CD4-positive, alpha-beta memory T cell (primary cell): ENCODE data around the gene STXBP1. TPM values are rescaled to one million over a fixed set of nuclear protein-coding genes. Genes with fewer than 3 reads are reported as not detected.
"Not testable (repeated sequence)": the region's sequence is repeated elsewhere in the genome, so short reads cannot be mapped to it uniquely, and the experiment has no call there.

Experiments used
- CTCF ChIA-PET: fragments of 350-600 bp; sonication (Branson Sonifier 250); formaldehyde crosslinking; loops from one replicate; lab custom pipeline; 2021; ENCODE audit warnings: inconsistent platforms; ENCODE audit not compliant: partially characterized antibody; lab: Charles Lee
- POLR2A ChIA-PET: fragments of 350-600 bp; sonication (Branson Sonifier 250); formaldehyde crosslinking; loops from one replicate; lab custom pipeline; 2021; ENCODE audit not compliant: partially characterized antibody; lab: Charles Lee
- DNase-seq, 5 donors: peaks; one replicate each; pipeline versions ENCODE4 v3.0.0 to v3.0.0-alpha.2; 2020 to 2022; ENCODE audit warnings: mixed read lengths in 1 of 5
- H3K27ac ChIP-seq: one replicate; pipeline ENCODE4 v1.7.0; 2013; ENCODE audit warnings: low read depth, low read length
- H3K27me3 ChIP-seq: 2 replicates; pipeline ENCODE4 v1.7.0; 2013; ENCODE audit warnings: mild to moderate bottlenecking, low read length, moderate library complexity; ENCODE audit not compliant: insufficient read depth
- H3K36me3 ChIP-seq: 2 replicates; pipeline ENCODE4 v1.7.0; 2013; ENCODE audit warnings: mild to moderate bottlenecking, low read length, moderate library complexity; ENCODE audit not compliant: insufficient read depth
- H3K4me1 ChIP-seq: 2 replicates; pipeline ENCODE4 v1.7.0; 2013; ENCODE audit warnings: mild to moderate bottlenecking, low read length, moderate library complexity; ENCODE audit not compliant: insufficient read depth
- H3K4me3 ChIP-seq, 2 donors: one replicate each; pipeline ENCODE4 v1.7.0; 2013; ENCODE audit warnings: low read length in 2 of 2, mild to moderate bottlenecking in 1 of 2
- H3K9me3 ChIP-seq, 2 donors: one replicate each; pipeline ENCODE4 v1.7.0; 2013; ENCODE audit warnings: low read length in 2 of 2, control low read depth in 1 of 2; ENCODE audit not compliant: control insufficient read depth in 1 of 2
- H3K27ac Mint-ChIP-seq, 7 donors: one replicate each; pipeline ENCODE4 v1.8.0; 2020 to 2021; ENCODE audit warnings: mixed read lengths in 7 of 7, mild to moderate bottlenecking in 6 of 7, inconsistent platforms in 3 of 7, moderate library complexity in 3 of 7
- H3K27me3 Mint-ChIP-seq, 2 donors: one replicate each; pipeline ENCODE4 v1.8.0; 2020 to 2021; ENCODE audit warnings: mixed read lengths in 2 of 2
- H3K36me3 Mint-ChIP-seq, 2 donors: one replicate each; pipeline ENCODE4 v1.8.0; 2020 to 2021; ENCODE audit warnings: mixed read lengths in 2 of 2, inconsistent platforms in 1 of 2, mild to moderate bottlenecking in 1 of 2
- H3K4me1 Mint-ChIP-seq, 4 donors: one replicate each; pipeline ENCODE4 v1.8.0; 2020 to 2021; ENCODE audit warnings: mixed read lengths in 4 of 4, mild to moderate bottlenecking in 1 of 4
- H3K4me3 Mint-ChIP-seq, 8 donors: one replicate each; pipeline ENCODE4 v1.8.0; 2020 to 2021; ENCODE audit warnings: mixed read lengths in 8 of 8, mild to moderate bottlenecking in 7 of 8, moderate library complexity in 6 of 8, inconsistent platforms in 3 of 8
- H3K9me3 Mint-ChIP-seq, 8 donors: one replicate each; pipeline ENCODE4 v1.8.0; 2020 to 2021; ENCODE audit warnings: mixed read lengths in 8 of 8, mild to moderate bottlenecking in 5 of 8, inconsistent platforms in 3 of 8, moderate library complexity in 1 of 8
- intact Hi-C: fragments of 100-400 bp; cut with micrococcal nuclease; formaldehyde crosslinking; loops from one replicate; pipeline ENCODE4 v1.15.1; 2023
- polyA plus RNA-seq, 2 donors: library from polyadenylated mRNA; unstranded; fragments of 300-500 nt; fragmentation: Illumina TruSeq; gene quantifications; one replicate each; pipeline ENCODE4 v1.2.3, GENCODE V29; 2021
- total RNA-seq, 2 experiments: library from RNA; stranded (reverse); gene quantifications; one replicate each; pipeline ENCODE4 v1.2.3, GENCODE V29; 2021

STXBP1 gene
- total and polyA plus RNA-seq, 4 experiments from 2014 or later = 4.8 to 20.9 (median 12.7) TPM

DNA sequence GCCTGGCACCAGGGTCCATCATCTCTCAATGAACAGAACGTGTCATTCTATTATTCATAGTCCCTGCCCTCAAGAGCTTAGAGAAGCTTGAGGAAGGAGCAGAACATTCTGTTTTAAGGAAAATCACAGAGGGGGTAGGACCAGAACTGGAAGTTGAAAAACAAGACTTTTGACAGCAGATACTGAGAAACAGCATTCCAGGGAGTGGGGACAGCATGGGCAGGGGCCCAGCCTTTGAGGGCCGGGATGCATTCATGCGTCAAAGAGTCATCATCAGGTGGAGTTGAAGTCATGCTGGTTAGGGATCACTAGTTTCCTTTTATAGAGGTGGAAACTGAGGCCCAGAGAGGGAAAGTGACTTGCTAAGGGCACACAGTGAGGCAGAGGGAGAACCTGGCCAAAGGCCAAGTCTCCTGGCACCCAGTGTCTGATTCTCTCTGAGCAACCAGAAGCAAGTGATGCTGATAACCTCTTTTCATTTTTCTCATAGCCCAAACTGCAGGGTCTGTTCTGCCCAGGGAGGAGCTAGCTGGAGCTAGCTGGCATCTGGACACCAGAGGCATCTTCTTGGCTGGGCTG is 41.5 kb upstream of the STXBP1 start:
- Mint-ChIP-seq H3K27me3 (no peaks in the 10 kb centered on the region), H3K9me3 (no peaks in the 10 kb centered on the region), H3K4me1 (peaks cover 17 to 27% (median 21%) of the 10 kb centered on the region in 4 donors), H3K27ac (peak overlapping the region; percentile 82 to 97 (median 94)), H3K36me3 (peaks cover 0 to 2% of the 10 kb centered on the region in 2 donors), H3K4me3 (peak overlapping the region in 6 of 8 donors; percentile 0 to 94 (median 90))
- Histone ChIP-seq H3K4me1 (peaks cover 36% of the 10 kb centered on the region), H3K4me3 (peak overlapping the region in 1 of 2 donors; percentile 62), H3K27me3 (no peaks in the 10 kb centered on the region), H3K9me3 (no peaks in the 10 kb centered on the region), H3K36me3 (no peaks in the 10 kb centered on the region), H3K27ac (peak overlapping the region; percentile 56)
- DNase-seq = no peak
- intact Hi-C loops = no loop called here
- ChIA-PET CTCF (interaction anchor here (1.3 to 1.4 kb wide), 2 partner anchors 8 to 15 kb away, joined by 3 to 5 read pairs; no protein-coding TSS in a partner anchor), POLR2A (interaction anchor here (1.3 to 3.9 kb wide), 6 partner anchors 9 to 215 kb away, joined by 4 to 28 read pairs (median 6); partner anchors contain the start of genes CDK9 and STXBP1)

DNA sequence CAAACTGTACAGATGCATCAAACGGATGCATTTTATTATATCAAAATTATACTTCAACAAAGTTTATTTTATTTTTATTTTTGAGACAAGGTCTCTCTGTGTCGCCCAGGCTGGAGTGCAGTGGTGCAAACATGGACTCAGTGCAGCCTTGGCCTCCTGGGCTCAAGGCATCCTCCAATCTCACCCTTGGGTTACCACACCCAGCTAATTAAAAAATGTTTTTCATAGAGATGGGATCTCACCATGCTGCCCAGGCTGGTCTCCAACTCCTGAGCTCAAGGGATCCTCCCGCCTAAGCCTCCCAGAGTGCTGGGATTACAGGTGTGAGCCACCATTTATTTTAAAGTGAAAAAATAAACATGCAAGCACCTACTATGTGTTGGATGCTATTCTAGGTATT is 40.1 kb upstream of the STXBP1 start:
- Histone ChIP-seq H3K4me3 (no peak overlapping the region), H3K36me3 (no peaks in the 10 kb centered on the region), H3K27me3 (no peaks in the 10 kb centered on the region), H3K9me3 (no peaks in the 10 kb centered on the region), H3K27ac (no peak overlapping the region), H3K4me1 (peaks cover 28% of the 10 kb centered on the region)
- POLR2A ChIA-PET = interaction anchor here (2.3 to 2.8 kb wide), 2 partner anchors 7 to 16 kb away, joined by 5 to 16 read pairs; no protein-coding TSS in a partner anchor
- H3K9me3 Mint-ChIP-seq = no peaks in the 10 kb centered on the region
- H3K4me3 Mint-ChIP-seq = no peak overlapping the region
- peaks cover 17 to 27% (median 21%) of the 10 kb centered on the region in 4 donors for H3K4me1 Mint-ChIP-seq
- peak overlapping the region in 3 of 7 donors; percentile 17 to 71 (median 64) for H3K27ac Mint-ChIP-seq
- no peaks in the 10 kb centered on the region for H3K27me3 Mint-ChIP-seq
- CTCF ChIA-PET = no interaction called here
- intact Hi-C loops = no loop called here
- DNase-seq = no peak
- peaks cover 0 to 2% of the 10 kb centered on the region in 2 donors for H3K36me3 Mint-ChIP-seq

DNA sequence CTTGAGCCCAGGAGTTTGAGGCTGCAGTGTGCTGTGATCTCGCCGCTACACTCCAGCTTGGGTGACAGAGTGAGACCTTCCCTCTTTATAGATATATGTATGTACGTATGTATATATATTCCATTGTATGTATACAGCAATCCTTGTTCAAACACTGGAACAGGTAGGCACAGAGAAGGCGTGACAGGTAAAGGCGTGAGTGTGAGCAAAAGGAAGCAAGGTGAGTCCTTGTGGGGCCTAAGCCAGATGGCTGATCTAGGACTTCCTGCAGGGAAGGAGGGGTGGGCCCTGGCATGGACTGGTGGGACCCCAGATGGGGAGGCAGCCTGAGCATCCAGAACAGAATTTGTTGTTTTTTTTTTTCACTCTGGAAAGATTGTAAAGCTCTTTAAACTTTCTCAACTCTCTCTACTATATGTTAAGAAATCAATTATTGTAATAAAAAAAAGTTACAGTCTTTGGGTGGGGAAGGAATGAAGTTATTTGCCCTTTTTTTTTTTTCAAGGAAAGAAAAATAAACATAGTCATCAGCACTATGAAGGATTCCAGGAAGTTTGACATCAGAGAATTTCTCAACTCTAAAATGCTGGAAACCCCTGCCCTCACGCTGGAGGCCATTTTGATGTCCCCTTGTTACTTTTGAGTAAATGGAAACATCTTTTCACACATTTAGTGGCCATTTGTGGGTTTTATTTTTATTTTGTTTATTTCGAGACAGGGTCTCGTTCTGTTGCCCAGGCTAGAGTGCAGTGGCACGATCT is 38.9 kb upstream of the STXBP1 start:
- ChIA-PET CTCF (interaction anchor here (0.6 to 1.2 kb wide), 2 partner anchors 12 to 784 kb away, joined by 3 to 4 read pairs; no protein-coding TSS in a partner anchor), POLR2A (interaction anchor here (2.3 kb wide), 1 partner anchor 17 kb away, joined by 5 read pairs; no protein-coding TSS in a partner anchor)
- Histone ChIP-seq H3K9me3 (no peaks in the 10 kb centered on the region), H3K4me3 (no peak overlapping the region), H3K27me3 (no peaks in the 10 kb centered on the region), H3K4me1 (peaks cover 17% of the 10 kb centered on the region), H3K36me3 (no peaks in the 10 kb centered on the region), H3K27ac (no peak overlapping the region)
- Mint-ChIP-seq H3K27me3 (no peaks in the 10 kb centered on the region), H3K4me3 (no peak overlapping the region), H3K9me3 (no peaks in the 10 kb centered on the region), H3K27ac (peak overlapping the region in 2 of 7 donors; percentile 59 to 60), H3K36me3 (peaks cover 0 to 2% of the 10 kb centered on the region in 2 donors), H3K4me1 (peaks cover 11 to 16% (median 14%) of the 10 kb centered on the region in 4 donors)
- intact Hi-C loops = no loop called here
- DNase-seq = no peak

DNA sequence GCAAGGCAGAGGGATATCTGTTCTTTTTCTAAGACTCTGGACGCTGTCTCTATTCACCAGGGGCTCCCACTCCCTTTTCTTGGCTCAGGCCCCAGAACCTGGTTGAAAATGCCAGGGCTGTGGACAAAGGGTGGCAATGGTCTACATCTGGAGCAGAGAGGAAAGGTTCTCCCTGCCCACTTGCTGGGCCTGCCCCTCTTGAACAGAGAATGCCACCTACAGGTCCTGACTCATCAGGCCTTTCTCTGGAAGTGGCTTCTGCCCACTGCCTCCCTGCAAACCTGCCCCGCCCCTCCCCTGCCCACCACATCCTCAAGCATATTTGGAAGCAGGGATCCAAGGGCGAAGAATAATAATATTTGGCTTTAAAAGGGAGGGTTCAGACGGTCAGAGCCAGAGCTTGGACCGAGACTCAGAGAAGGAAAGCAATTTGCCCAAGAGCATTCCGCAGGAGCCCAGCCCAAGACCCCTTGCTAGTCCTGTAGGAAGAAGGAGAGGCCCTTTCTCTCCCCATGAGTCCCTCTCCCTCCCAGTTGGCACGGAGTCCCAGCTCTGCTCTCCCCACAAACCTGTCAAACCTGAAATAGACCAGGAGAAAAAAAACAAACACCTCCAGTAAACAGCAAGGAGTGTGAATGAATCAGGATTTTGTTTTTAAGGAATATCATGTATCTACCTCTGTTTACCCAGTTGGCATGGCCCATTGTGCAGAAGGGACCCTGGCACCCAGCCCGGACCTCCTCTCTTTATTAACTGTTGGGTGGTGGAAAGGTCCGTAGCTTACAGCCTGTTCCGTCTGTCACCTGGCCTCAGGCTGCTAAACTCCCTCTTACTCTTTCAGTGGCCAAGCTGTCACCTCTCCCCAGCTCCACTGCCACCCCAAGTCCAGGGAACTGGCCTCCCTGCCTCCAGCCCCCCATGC is 37.7 kb upstream of the STXBP1 start:
- Mint-ChIP-seq H3K36me3 (peaks cover 0 to 2% of the 10 kb centered on the region in 2 donors), H3K9me3 (no peaks in the 10 kb centered on the region), H3K4me3 (no peak overlapping the region), H3K27ac (no peak overlapping the region), H3K27me3 (no peaks in the 10 kb centered on the region), H3K4me1 (peaks cover 18 to 23% (median 21%) of the 10 kb centered on the region in 4 donors)
- Histone ChIP-seq H3K27ac (no peak overlapping the region), H3K9me3 (no peaks in the 10 kb centered on the region), H3K4me1 (peaks cover 25% of the 10 kb centered on the region), H3K36me3 (no peaks in the 10 kb centered on the region), H3K27me3 (no peaks in the 10 kb centered on the region), H3K4me3 (no peak overlapping the region)
- ChIA-PET POLR2A (no interaction called here), CTCF (interaction anchor here (1.2 to 1.9 kb wide), 3 partner anchors 11 to 48 kb away, joined by 3 to 10 read pairs (median 5); no protein-coding TSS in a partner anchor)
- DNase-seq = no peak
- intact Hi-C loops = no loop called here

DNA sequence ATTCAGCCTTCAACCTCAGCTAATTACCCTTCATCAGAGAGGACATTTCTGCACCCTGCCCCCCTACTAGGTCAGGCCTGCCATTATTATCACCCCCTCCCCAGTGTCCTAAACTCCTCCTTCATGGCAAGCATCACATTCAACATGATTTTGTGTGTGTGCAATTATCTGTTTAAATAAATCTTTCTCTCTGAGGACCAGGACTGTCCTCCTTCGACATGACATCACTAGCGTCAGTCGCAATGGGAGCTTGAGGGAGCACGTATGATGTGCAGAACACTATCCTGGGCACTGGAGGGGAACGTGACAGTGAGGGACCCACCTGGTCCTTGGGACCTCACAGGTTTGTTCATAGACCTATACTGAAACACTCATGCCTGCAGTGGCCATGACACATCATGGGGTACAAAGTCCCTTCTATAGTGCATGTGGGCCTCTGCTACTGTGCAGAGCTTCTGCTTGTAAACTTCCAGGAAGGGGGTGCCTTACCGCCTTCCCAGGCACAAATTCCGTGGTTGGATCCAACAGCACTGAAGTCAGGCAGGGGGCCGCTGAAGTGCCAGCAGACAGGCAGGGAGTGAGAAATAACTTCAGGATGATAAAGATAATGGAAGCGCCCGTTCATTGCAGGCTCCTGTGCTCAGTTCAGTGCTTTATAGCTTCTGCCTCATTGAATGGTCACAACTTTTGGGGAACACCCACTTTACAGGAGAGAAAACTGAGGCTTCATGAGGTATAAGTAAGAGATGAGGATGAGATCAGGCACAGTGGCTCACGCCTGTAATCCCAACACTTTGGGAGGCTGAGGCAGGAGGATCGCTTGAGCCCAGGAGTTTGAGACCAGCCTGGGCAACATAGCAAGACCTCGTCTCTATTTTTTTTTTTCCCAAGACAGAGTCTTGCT is 36.0 kb upstream of the STXBP1 start:
- H3K36me3 Mint-ChIP-seq = no peaks in the 10 kb centered on the region
- H3K9me3 ChIP-seq = no peaks in the 10 kb centered on the region
- H3K4me1 ChIP-seq = peaks cover 15% of the 10 kb centered on the region
- CTCF ChIA-PET = interaction anchor here (0.6 to 2.4 kb wide), 6 partner anchors 9 to 345 kb away, joined by 3 to 10 read pairs (median 4); no protein-coding TSS in a partner anchor
- H3K36me3 ChIP-seq = no peaks in the 10 kb centered on the region
- no peak overlapping the region for H3K4me3 ChIP-seq
- H3K27me3 ChIP-seq = no peaks in the 10 kb centered on the region
- no peak for DNase-seq
- H3K27ac ChIP-seq = no peak overlapping the region
- H3K4me3 Mint-ChIP-seq = no peak overlapping the region
- intact Hi-C loops = no loop called here
- H3K4me1 Mint-ChIP-seq = peaks cover 11 to 20% (median 13%) of the 10 kb centered on the region in 4 donors
- POLR2A ChIA-PET = no interaction called here
- H3K9me3 Mint-ChIP-seq = no peaks in the 10 kb centered on the region
- no peaks in the 10 kb centered on the region for H3K27me3 Mint-ChIP-seq
- no peak overlapping the region for H3K27ac Mint-ChIP-seq

DNA sequence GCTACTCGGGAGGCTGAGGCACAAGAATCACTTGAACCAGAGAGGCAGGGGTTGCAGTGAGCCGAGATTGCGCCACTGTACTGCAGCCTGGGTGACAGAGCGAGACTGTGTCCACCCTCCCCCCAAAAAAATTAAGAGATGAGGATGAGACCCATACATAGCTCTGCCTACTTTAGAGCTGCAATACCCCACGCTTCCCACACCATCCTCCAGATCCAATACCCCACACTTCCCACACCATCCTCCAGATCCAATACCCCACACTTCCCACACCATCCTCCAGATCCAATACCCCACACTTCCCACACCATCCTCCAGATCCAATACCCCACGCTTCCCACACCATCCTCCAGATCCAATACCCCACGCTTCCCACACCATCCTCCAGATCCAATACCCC is 34.9 kb upstream of the STXBP1 start:
- H3K4me1 Mint-ChIP-seq = peaks cover 11 to 20% (median 13%) of the 10 kb centered on the region in 4 donors
- H3K27me3 ChIP-seq, H3K27me3 Mint-ChIP-seq, H3K9me3 ChIP-seq, DNase-seq, H3K27ac ChIP-seq, H3K27ac Mint-ChIP-seq, intact Hi-C loops, H3K36me3 Mint-ChIP-seq, H3K4me3 Mint-ChIP-seq, H3K9me3 Mint-ChIP-seq, H3K4me3 ChIP-seq, H3K36me3 ChIP-seq, POLR2A ChIA-PET: not testable (repeated sequence)
- peaks cover 15% of the 10 kb centered on the region for H3K4me1 ChIP-seq
- CTCF ChIA-PET = interaction anchor here (1.4 to 2.4 kb wide), 3 partner anchors 10 to 344 kb away, joined by 3 to 6 read pairs (median 4); partner anchors contain the start of gene TOR2A
